ENCODE results near the gene APPL2.
"Not testable (repeated sequence)": the region's sequence is repeated elsewhere in the genome, so short reads cannot be mapped to it uniquely, and the experiment has no call there.

The APPL2 gene

GRCh38 chr12:105256921-105257320 is 20.9 kb upstream of the APPL2 start:
- no peak for DNase-seq (ENCODE audit: low spot score)

GRCh38 chr12:105256431-105256830 is 20.5 kb upstream of the APPL2 start:
- not testable (repeated sequence) for DNase-seq (ENCODE audit: low spot score)

GRCh38 chr12:105256011-105256410 is 20.0 kb upstream of the APPL2 start:
- DNase-seq (ENCODE audit: low spot score), result no peak

GRCh38 chr12:105253866-105254513 is 18.0 kb upstream of the APPL2 start:
- DNase-seq (ENCODE audit: low spot score), result no peak

GRCh38 chr12:105252901-105253300 is 16.9 kb upstream of the APPL2 start:
- DNase-seq (ENCODE audit: low spot score), result no peak

- not testable (repeated sequence) for DNase-seq (ENCODE audit: low spot score)
These were observed 9.9 kb upstream of the APPL2 start for GRCh38 chr12:105245776-105246427.

- DNase-seq (ENCODE audit: low spot score), result no peak
These were observed 9.3 kb upstream of the APPL2 start for GRCh38 chr12:105245291-105245690.

- no peak for DNase-seq (ENCODE audit: low spot score)
These were observed 4.3 kb upstream of the APPL2 start for GRCh38 chr12:105240228-105240627.

- no peak for DNase-seq (ENCODE audit: low spot score)
These were observed 3.3 kb upstream of the APPL2 start for GRCh38 chr12:105239304-105239703.

GRCh38 chr12:105237666-105238065 is 1.7 kb upstream of the APPL2 start:
- DNase-seq (ENCODE audit: low spot score), result no peak

- no peak for DNase-seq (ENCODE audit: low spot score)
These were observed 668 bp downstream of the APPL2 start for GRCh38 chr12:105235281-105235731.

- DNase-seq (ENCODE audit: low spot score), result no peak
These were observed 1.8 kb downstream of the APPL2 start for GRCh38 chr12:105234197-105234596.

- DNase-seq (ENCODE audit: low spot score), result no peak
These were observed 2.7 kb downstream of the APPL2 start for GRCh38 chr12:105233041-105233905.

- DNase-seq (ENCODE audit: low spot score), result no peak
These were observed 4.6 kb downstream of the APPL2 start for GRCh38 chr12:105231396-105231795.

GRCh38 chr12:105229371-105229770 is 6.6 kb downstream of the APPL2 start:
- no peak for DNase-seq (ENCODE audit: low spot score)

GRCh38 chr12:105228966-105229365 is 7.0 kb downstream of the APPL2 start:
- DNase-seq (ENCODE audit: low spot score), result no peak

- no peak for DNase-seq (ENCODE audit: low spot score)
These were observed 7.5 kb downstream of the APPL2 start for GRCh38 chr12:105228494-105228893.

- no peak for DNase-seq (ENCODE audit: low spot score)
These were observed 8.1 kb downstream of the APPL2 start for GRCh38 chr12:105227879-105228278.

- peak; percentile 83 for DNase-seq (ENCODE audit: low spot score)
These were observed 9.8 kb downstream of the APPL2 start for GRCh38 chr12:105226219-105226618.

GRCh38 chr12:105225505-105226015 is 10.4 kb downstream of the APPL2 start:
- DNase-seq (ENCODE audit: low spot score), result no peak

GRCh38 chr12:105224399-105224798 is 11.6 kb downstream of the APPL2 start:
- DNase-seq (ENCODE audit: low spot score), result no peak

GRCh38 chr12:105223884-105224283 is 12.1 kb downstream of the APPL2 start:
- no peak for DNase-seq (ENCODE audit: low spot score)

Measured in putamen (tissue), 1 donor.